HG02763 (cell line): Measurements from ENCODE around the gene TAS2R38.
"Not testable (repeated sequence)": the region's sequence is repeated elsewhere in the genome, so short reads cannot be mapped to it uniquely, and the experiment has no call there.

Experiments used
- ATAC-seq: cut with Tn5 transposase; IDR thresholded peaks from one replicate; pipeline ENCODE4 v1.9.1; 2021; ENCODE audit warnings: mild to moderate bottlenecking, moderate library complexity; ENCODE audit not compliant: unreplicated experiment

Gene TAS2R38

GRCh38 chr7:141973673-141974072, at the start of gene TAS2R38:
TAS2R38 (minus strand) TSS chr7:141973773; CDS start chr7:141973689, 84 bp downstream.
- ATAC-seq = no peak

GRCh38 chr7:142018154-142018553, 44.6 kb upstream of the TAS2R38 start:
- no peak for ATAC-seq

GRCh38 chr7:142017451-142017850, 43.9 kb upstream of the TAS2R38 start:
- ATAC-seq = no peak

GRCh38 chr7:142012825-142013511, 39.4 kb upstream of the TAS2R38 start:
- no peak for ATAC-seq

- no peak for ATAC-seq
Observed at GRCh38 chr7:142010952-142011548, 37.5 kb upstream of the TAS2R38 start.

- ATAC-seq = no peak
Observed at GRCh38 chr7:142009187-142009586, 35.6 kb upstream of the TAS2R38 start.

GRCh38 chr7:142006577-142006976, 33.0 kb upstream of the TAS2R38 start:
- no peak for ATAC-seq

GRCh38 chr7:142002179-142002578, 28.6 kb upstream of the TAS2R38 start:
- ATAC-seq = no peak

GRCh38 chr7:142001163-142001874, 27.7 kb upstream of the TAS2R38 start:
- no peak for ATAC-seq

GRCh38 chr7:142000244-142000643, 26.7 kb upstream of the TAS2R38 start:
- no peak for ATAC-seq

GRCh38 chr7:141999058-141999623, 25.6 kb upstream of the TAS2R38 start:
- ATAC-seq = no peak

GRCh38 chr7:141993354-141993753, 19.8 kb upstream of the TAS2R38 start:
- no peak for ATAC-seq

GRCh38 chr7:141992688-141993087, 19.1 kb upstream of the TAS2R38 start:
- no peak for ATAC-seq

- no peak for ATAC-seq
Observed at GRCh38 chr7:141992156-141992555, 18.6 kb upstream of the TAS2R38 start.

- ATAC-seq = no peak
Observed at GRCh38 chr7:141991140-141991539, 17.6 kb upstream of the TAS2R38 start.

- no peak for ATAC-seq
Observed at GRCh38 chr7:141990011-141990725, 16.6 kb upstream of the TAS2R38 start.

GRCh38 chr7:141987803-141988202, 14.2 kb upstream of the TAS2R38 start:
- ATAC-seq = not testable (repeated sequence)

- ATAC-seq = no peak
Observed at GRCh38 chr7:141986923-141987322, 13.3 kb upstream of the TAS2R38 start.

GRCh38 chr7:141985926-141986325, 12.4 kb upstream of the TAS2R38 start:
- ATAC-seq = not testable (repeated sequence)

GRCh38 chr7:141979568-141979967, 6.0 kb upstream of the TAS2R38 start:
- ATAC-seq = no peak

- ATAC-seq = no peak
Observed at GRCh38 chr7:141978351-141978750, 4.8 kb upstream of the TAS2R38 start.
